Stimulated activated naive B cell treated with anti-CD40 and anti-IgM and Interleukin-4, amounts not matched to agents 10 μg/mL and 1 μg/mL and 100 μg/mL, for 72 hours (primary cell): ENCODE results near the gene SLC4A2.

Source experiments
- ATAC-seq, 2 donors: fragments of 150-1000 bp; cut with Tn5 transposase; replicated peaks; 2 replicates each; pipeline ENCODE4 v1.10.0; 2021; ENCODE audit warnings: moderate library complexity in 1 of 2
- DNase-seq: peaks from one replicate; pipeline ENCODE4 v3.0.0; 2021
- H3K27ac Mint-ChIP-seq: one replicate; pipeline ENCODE4 v1.8.0; 2022; ENCODE audit warnings: mild to moderate bottlenecking, mixed read lengths
- H3K27me3 Mint-ChIP-seq, 2 donors: one replicate each; pipeline ENCODE4 v1.8.0; 2022; ENCODE audit warnings: mixed read lengths in 2 of 2
- H3K36me3 Mint-ChIP-seq, 2 donors: one replicate each; pipeline ENCODE4 v1.8.0; 2022; ENCODE audit warnings: mixed read lengths in 2 of 2, mild to moderate bottlenecking in 1 of 2
- H3K4me1 Mint-ChIP-seq, 2 donors: one replicate each; pipeline ENCODE4 v1.8.0; 2022; ENCODE audit warnings: mixed read lengths in 2 of 2, mild to moderate bottlenecking in 1 of 2
- H3K4me3 Mint-ChIP-seq, 2 donors: one replicate each; pipeline ENCODE4 v1.8.0; 2022; ENCODE audit warnings: mild to moderate bottlenecking in 2 of 2, mixed read lengths in 2 of 2, moderate library complexity in 1 of 2
- H3K9me3 Mint-ChIP-seq, 2 donors: one replicate each; pipeline ENCODE4 v1.8.0; 2022; ENCODE audit warnings: mixed read lengths in 2 of 2, mild to moderate bottlenecking in 1 of 2

The SLC4A2 gene

DNA sequence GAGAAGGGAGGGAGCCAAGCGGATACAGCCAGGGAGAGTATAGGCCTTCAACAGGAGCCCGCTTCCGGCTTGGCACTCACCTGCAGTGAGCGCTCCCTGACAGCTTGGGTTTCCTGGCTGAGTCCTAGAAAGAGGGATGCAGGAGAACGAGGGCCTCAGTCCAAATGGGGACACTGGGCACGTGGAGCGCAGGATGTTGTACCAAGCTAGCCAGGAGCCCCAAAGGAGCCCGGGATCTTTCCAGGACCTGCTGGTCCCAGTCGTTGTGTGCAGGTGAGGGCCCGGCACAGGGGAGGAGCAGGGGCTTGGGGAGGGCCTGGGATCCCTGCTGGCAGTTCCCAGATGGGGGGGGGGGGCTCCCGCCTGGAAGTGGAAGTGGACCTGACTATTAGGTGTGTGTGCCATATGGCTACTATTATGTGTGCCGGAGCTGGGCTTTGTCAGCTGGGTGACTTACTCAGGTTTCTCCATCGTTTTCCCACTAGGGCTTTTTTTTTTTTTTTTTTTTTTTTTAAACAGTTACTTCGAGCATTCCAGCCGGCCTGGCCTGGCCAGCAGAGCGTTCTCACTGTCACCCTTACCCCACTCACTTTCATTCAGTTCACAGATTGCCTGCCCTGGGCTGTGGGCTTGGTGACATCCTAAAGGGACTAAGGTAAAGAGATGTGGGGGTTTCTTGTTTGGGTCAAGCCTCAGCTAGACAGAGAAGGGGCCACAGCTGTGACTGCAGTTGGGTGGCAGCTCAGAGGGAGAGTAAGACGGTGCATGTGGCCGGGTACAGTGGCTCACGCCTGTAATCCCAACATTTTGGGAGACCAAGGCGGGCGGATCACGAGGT lies 30.7 kb downstream of the SLC4A2 start:
- DNase-seq (no peak), ATAC-seq (no peak)
- H3K9me3 Mint-ChIP-seq: no peaks in the 10 kb centered on the region
- peaks cover 22 to 67% of the 10 kb centered on the region in 2 donors for H3K27me3 Mint-ChIP-seq
- peaks cover 0 to 11% of the 10 kb centered on the region in 2 donors for H3K36me3 Mint-ChIP-seq
- H3K4me1 Mint-ChIP-seq: peaks cover 23 to 37% of the 10 kb centered on the region in 2 donors
- H3K27ac Mint-ChIP-seq: no peak overlapping the region
- H3K4me3 Mint-ChIP-seq: no peak overlapping the region

- H3K27ac Mint-ChIP-seq: no peak overlapping the region
- H3K4me3 Mint-ChIP-seq: no peak overlapping the region
- H3K9me3 Mint-ChIP-seq: no peaks in the 10 kb centered on the region
- peaks cover 0 to 8% of the 10 kb centered on the region in 2 donors for H3K36me3 Mint-ChIP-seq
- ATAC-seq: no peak
- no peak for DNase-seq
- H3K27me3 Mint-ChIP-seq: peaks cover 13 to 58% of the 10 kb centered on the region in 2 donors
- H3K4me1 Mint-ChIP-seq: peaks cover 14 to 28% of the 10 kb centered on the region in 2 donors
These were observed 31.6 kb downstream of the SLC4A2 start for GRCh38 chr7:151091003-151091402.

GRCh38 chr7:151091431-151091830 lies 32.0 kb downstream of the SLC4A2 start:
- peaks cover 14 to 26% of the 10 kb centered on the region in 2 donors for H3K4me1 Mint-ChIP-seq
- ATAC-seq (no peak), DNase-seq (no peak)
- H3K4me3 Mint-ChIP-seq: no peak overlapping the region
- peaks cover 12 to 56% of the 10 kb centered on the region in 2 donors for H3K27me3 Mint-ChIP-seq
- H3K27ac Mint-ChIP-seq: no peak overlapping the region
- H3K9me3 Mint-ChIP-seq: no peaks in the 10 kb centered on the region
- H3K36me3 Mint-ChIP-seq: peaks cover 0 to 8% of the 10 kb centered on the region in 2 donors

DNA sequence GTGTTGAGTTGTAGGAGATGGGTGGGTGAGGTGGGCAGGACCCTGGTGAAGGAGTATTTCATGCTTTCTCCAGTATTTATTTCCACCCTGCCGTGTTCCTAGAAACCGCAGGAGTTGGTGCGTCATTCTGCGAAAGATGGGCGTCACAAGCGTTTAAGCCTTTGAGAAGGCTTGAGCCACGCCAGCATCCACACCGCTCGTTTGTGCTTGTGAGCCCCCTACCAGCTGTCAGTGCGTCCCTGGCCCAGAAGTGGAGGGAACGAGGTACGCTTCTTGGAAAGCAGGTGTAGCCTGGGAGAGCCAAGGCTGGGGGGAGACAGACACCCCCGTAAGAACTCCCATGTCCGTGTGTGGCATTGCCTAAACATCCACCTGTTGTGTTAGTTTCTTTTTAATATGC lies 32.6 kb downstream of the SLC4A2 start:
- H3K27ac Mint-ChIP-seq: no peak overlapping the region

GRCh38 chr7:151093748-151094147 lies 34.4 kb downstream of the SLC4A2 start:
- H3K4me3 Mint-ChIP-seq: no peak overlapping the region
- peaks cover 0 to 8% of the 10 kb centered on the region in 2 donors for H3K36me3 Mint-ChIP-seq
- ATAC-seq (no peak), DNase-seq (no peak)
- no peak overlapping the region for H3K27ac Mint-ChIP-seq
- peaks cover 8 to 10% of the 10 kb centered on the region in 2 donors for H3K4me1 Mint-ChIP-seq
- H3K27me3 Mint-ChIP-seq: peaks cover 12 to 44% of the 10 kb centered on the region in 2 donors
- H3K9me3 Mint-ChIP-seq: no peaks in the 10 kb centered on the region

More for the DNA sequence above, 32.6 kb downstream of the SLC4A2 start:
- Mint-ChIP-seq H3K36me3 (peaks cover 0 to 8% of the 10 kb centered on the region in 2 donors), H3K4me1 (peaks cover 14 to 24% of the 10 kb centered on the region in 2 donors), H3K9me3 (no peaks in the 10 kb centered on the region), H3K4me3 (no peak overlapping the region), H3K27me3 (peaks cover 12 to 53% of the 10 kb centered on the region in 2 donors)
- ATAC-seq (no peak), DNase-seq (no peak)

DNA sequence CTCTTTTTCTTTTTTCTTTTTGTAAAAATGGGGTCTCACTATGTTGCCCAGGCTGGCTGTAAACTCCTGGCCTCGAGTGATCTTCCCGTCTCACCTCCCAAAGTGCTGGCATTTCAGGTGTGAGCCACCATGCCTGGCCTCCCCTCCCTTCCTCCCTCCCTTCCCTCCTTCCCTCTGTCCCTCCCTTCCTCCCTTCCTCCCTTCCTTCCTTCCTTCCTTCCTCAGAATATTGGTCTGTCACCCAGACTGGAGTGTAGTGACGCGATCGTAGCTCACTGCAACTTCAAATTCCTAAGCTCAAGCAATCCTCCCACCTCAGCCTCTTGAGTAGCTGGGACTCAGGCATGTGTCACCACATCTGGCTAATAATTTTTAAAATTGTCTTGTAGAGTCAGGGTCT lies 35.3 kb downstream of the SLC4A2 start:
- no peak overlapping the region for H3K4me3 Mint-ChIP-seq
- no peak for DNase-seq
- no peak for ATAC-seq
- H3K27me3 Mint-ChIP-seq: peaks cover 3 to 35% of the 10 kb centered on the region in 2 donors
- peaks cover 0 to 7% of the 10 kb centered on the region in 2 donors for H3K36me3 Mint-ChIP-seq
- H3K27ac Mint-ChIP-seq: no peak overlapping the region
- H3K4me1 Mint-ChIP-seq: peaks cover 0 to 2% of the 10 kb centered on the region in 2 donors
- H3K9me3 Mint-ChIP-seq: no peaks in the 10 kb centered on the region

DNA sequence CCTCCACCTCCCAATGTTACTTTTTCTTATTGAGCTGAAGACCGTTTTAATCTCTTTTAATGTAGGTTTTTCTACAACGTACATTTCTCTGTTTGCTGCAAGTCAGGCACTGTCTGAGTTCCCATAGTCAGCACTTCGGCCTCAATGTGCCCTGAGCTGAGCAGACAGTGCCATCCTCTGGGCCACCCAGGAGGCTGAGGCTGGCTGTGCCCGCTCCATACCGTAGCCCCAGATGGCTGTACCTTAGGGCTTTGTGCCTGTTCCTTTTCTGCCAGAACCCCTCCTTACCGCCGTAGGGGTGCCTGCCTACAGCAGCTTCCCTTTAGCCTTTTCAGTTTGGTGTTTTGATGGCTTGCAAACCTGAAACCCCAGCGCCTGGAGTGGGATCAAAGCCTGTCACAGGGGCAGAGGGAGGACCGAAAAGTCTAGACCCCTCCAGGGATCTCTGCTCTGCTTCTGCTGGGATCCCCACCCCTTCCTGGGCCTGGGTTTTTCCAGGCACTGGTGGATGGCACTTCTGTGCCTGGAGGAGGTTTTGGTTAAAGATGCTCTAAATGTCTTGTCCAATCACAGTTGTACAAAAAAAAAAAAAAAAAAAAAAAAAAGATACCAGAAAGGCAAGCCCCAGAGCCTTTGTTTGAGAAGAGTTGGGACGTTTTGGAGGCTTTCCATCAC lies 35.9 kb downstream of the SLC4A2 start:
- Mint-ChIP-seq H3K4me1 (no peaks in the 10 kb centered on the region), H3K27ac (no peak overlapping the region), H3K27me3 (peaks cover 0 to 29% of the 10 kb centered on the region in 2 donors), H3K4me3 (no peak overlapping the region), H3K36me3 (peaks cover 0 to 4% of the 10 kb centered on the region in 2 donors), H3K9me3 (no peaks in the 10 kb centered on the region)
- ATAC-seq (no peak), DNase-seq (no peak)

GRCh38 chr7:151095828-151096475 lies 36.6 kb downstream of the SLC4A2 start:
- ATAC-seq (no peak), DNase-seq (no peak)
- H3K4me1 Mint-ChIP-seq: no peaks in the 10 kb centered on the region
- no peak overlapping the region for H3K27ac Mint-ChIP-seq
- H3K27me3 Mint-ChIP-seq: peaks cover 0 to 23% of the 10 kb centered on the region in 2 donors
- H3K4me3 Mint-ChIP-seq: no peak overlapping the region
- peaks cover 0 to 4% of the 10 kb centered on the region in 2 donors for H3K36me3 Mint-ChIP-seq
- no peaks in the 10 kb centered on the region for H3K9me3 Mint-ChIP-seq

- Mint-ChIP-seq H3K27me3 (peaks cover 12% of the 10 kb centered on the region in 2 donors), H3K27ac (no peak overlapping the region), H3K4me3 (no peak overlapping the region), H3K4me1 (no peaks in the 10 kb centered on the region), H3K9me3 (no peaks in the 10 kb centered on the region), H3K36me3 (no peaks in the 10 kb centered on the region)
- no peak for DNase-seq
- ATAC-seq: no peak
These were observed 40.3 kb downstream of the SLC4A2 start for GRCh38 chr7:151099486-151100211.

DNA sequence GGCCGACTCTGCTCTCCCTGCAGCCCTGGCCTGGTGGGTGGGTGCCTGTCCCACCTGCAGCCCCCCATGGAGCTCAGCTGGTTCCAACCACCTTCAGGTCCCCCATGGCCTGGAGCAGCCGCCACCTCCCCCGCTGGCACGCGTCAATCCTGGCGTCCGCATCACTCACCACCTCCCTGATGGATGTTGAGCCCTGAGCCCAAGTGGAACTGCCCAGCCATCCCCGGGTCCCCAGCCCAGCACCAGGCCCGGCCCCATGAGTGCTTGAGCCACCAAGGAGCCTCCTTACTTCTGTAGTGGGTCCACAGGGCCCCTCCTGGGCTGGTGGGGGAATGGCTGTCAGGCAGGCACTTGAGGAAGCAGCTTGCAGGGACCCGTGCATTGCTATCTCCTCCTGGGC lies 41.5 kb downstream of the SLC4A2 start:
- DNase-seq (no peak), ATAC-seq (no peak)
- Mint-ChIP-seq H3K36me3 (no peaks in the 10 kb centered on the region), H3K27ac (no peak overlapping the region), H3K9me3 (no peaks in the 10 kb centered on the region), H3K4me3 (no peak overlapping the region), H3K27me3 (peaks cover 11 to 18% of the 10 kb centered on the region in 2 donors), H3K4me1 (no peaks in the 10 kb centered on the region)

DNA sequence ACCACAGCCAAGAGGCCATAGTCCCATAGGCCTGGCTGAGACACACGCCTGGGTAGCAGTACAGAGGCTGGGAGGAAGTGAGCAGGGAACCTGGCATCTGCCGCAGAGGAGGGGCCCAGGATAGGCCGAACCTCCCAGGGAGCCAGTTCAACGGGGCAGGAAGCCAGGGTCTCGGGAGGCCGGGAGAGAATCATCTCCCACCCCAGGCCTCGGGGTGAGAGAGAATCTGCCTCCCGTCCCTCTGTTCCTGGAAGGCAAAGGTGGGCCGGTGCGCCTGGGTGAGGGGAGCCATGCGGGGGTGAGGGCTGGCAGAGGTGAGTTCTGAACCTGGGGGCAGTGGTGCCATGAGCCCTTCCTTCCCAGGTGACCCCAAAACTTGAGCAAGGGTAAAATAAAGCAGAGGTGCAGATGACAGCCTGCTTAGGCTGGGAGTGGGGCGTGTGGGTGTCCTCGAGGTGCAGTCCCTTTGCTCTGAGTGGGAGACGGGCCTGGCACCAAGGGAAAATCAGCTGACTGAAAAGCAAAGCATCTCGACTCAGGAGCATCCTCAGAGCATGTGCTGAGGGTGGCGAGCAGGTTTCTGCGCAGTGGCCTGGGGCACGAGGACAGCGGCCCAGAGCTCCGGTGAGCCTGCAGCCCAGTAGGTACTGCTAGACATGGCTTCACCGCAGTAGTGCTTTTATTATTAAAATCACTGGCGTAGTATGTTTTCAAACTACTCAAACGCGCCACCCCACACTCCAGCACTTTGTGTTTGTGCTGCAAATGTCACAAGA lies 42.4 kb downstream of the SLC4A2 start:
- H3K27me3 Mint-ChIP-seq: peaks cover 11 to 18% of the 10 kb centered on the region in 2 donors
- H3K4me3 Mint-ChIP-seq: no peak overlapping the region
- no peak for DNase-seq
- no peaks in the 10 kb centered on the region for H3K9me3 Mint-ChIP-seq
- no peaks in the 10 kb centered on the region for H3K4me1 Mint-ChIP-seq
- no peaks in the 10 kb centered on the region for H3K36me3 Mint-ChIP-seq
- no peak overlapping the region for H3K27ac Mint-ChIP-seq
- ATAC-seq: no peak

DNA sequence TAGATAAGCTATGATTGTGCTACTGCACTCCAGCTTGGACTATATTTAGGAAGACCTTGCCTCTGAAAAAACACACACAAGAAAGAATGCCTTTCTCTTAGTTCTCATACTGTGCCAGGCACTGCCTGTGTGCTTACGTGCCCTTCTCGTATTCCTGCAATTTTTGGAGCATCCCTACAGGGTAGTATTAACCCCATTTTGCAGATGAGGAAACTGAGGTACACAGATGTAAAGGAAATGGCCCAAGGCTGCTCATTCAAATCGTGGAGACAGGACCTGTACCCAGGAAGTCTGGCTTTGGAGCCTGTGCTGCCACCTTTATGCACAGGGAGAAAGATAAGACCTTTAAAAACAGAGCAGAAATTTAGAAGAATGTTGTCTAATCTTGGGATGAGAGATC lies 43.6 kb downstream of the SLC4A2 start:
- DNase-seq: no peak

GRCh38 chr7:151103973-151104372 lies 44.6 kb downstream of the SLC4A2 start:
- no peak for DNase-seq
- no peaks in the 10 kb centered on the region for H3K9me3 Mint-ChIP-seq
- no peaks in the 10 kb centered on the region for H3K36me3 Mint-ChIP-seq

More for the DNA sequence above, 43.6 kb downstream of the SLC4A2 start:
- Mint-ChIP-seq H3K4me1 (no peaks in the 10 kb centered on the region), H3K36me3 (no peaks in the 10 kb centered on the region), H3K9me3 (no peaks in the 10 kb centered on the region), H3K27me3 (peaks cover 11 to 18% of the 10 kb centered on the region in 2 donors), H3K4me3 (no peak overlapping the region), H3K27ac (no peak overlapping the region)
- ATAC-seq: no peak

More at GRCh38 chr7:151103973-151104372, 44.6 kb downstream of the SLC4A2 start:
- ATAC-seq: no peak
- H3K4me3 Mint-ChIP-seq: no peak overlapping the region
- no peak overlapping the region for H3K27ac Mint-ChIP-seq
- no peaks in the 10 kb centered on the region for H3K4me1 Mint-ChIP-seq
- peaks cover 18 to 19% of the 10 kb centered on the region in 2 donors for H3K27me3 Mint-ChIP-seq
